ENCODE data around the gene ARID5B.

ARID5B gene

GRCh38 chr10:62000726-62001125 is 99.2 kb downstream of the ARID5B start:
- no peaks in the 10 kb centered on the region for H3K27me3 ChIP-seq (ENCODE audit: control insufficient read depth in 3 of 3, insufficient read depth in 3 of 3, low read depth in 1 of 3, low read length in 3 of 3)
- no peak overlapping the region for H2BK120ac ChIP-seq (ENCODE audit: low read depth, low read length)
- no peak overlapping the region for H3K4me3 ChIP-seq (ENCODE audit: low read length in 2 of 2)
- H2BK15ac ChIP-seq (ENCODE audit: low read length): no peak overlapping the region
- peaks cover 0 to 5% of the 10 kb centered on the region in 2 donors for H3K4me1 ChIP-seq (ENCODE audit: control insufficient read depth in 2 of 2, insufficient read depth in 1 of 2, low read depth in 1 of 2, low read length in 2 of 2)
- H3K4me2 ChIP-seq (ENCODE audit: insufficient read depth, low read length, poor library complexity, severe bottlenecking): no peak overlapping the region
- no peak overlapping the region for H2BK5ac ChIP-seq (ENCODE audit: low read length)
- no peaks in the 10 kb centered on the region for H3K36me3 ChIP-seq (replicated peaks in 1 of 2; ENCODE audit: control insufficient read depth in 2 of 2, insufficient read depth in 2 of 2, low read length in 2 of 2)
- no peak overlapping the region for H2BK12ac ChIP-seq (ENCODE audit: low read length)
- H3K23ac ChIP-seq (ENCODE audit: low read depth, low read length, poor library complexity): no peak overlapping the region
- H4K91ac ChIP-seq (ENCODE audit: low read depth, low read length, poor library complexity): no peak overlapping the region
- H2AK5ac ChIP-seq (ENCODE audit: low read depth, low read length): no peak overlapping the region
- no peak overlapping the region for H3K27ac ChIP-seq (replicated peaks; ENCODE audit: low read length)
- no peak overlapping the region for H3K9ac ChIP-seq (ENCODE audit: low read depth, low read length, poor library complexity)
- no peaks in the 10 kb centered on the region for H3K9me3 ChIP-seq (replicated peaks in 1 of 2; ENCODE audit: control insufficient read depth in 2 of 2, insufficient read depth in 1 of 2, low read depth in 1 of 2, low read length in 2 of 2)
- no peak for DNase-seq (ENCODE audit: low spot score)
- no peak overlapping the region for H4K8ac ChIP-seq (ENCODE audit: low read depth, low read length)
- no peaks in the 10 kb centered on the region for H3K79me1 ChIP-seq (ENCODE audit: low read depth, low read length)
- WGBS, 2 donors (ENCODE audit: extremely low coverage in 2 of 2, insufficient read length in 2 of 2, insufficient replicate concordance in 1 of 2): no CpG with 5 or more reads among the region's 7 CpGs
- no peak overlapping the region for H3K4ac ChIP-seq (ENCODE audit: low read length)
- no peak overlapping the region for H3K14ac ChIP-seq (ENCODE audit: low read length)
- no peak overlapping the region for H3K18ac ChIP-seq (ENCODE audit: low read length)
- no peak overlapping the region for H2AFZ ChIP-seq (ENCODE audit: low read length)

GRCh38 chr10:62001898-62002297 is 100.4 kb downstream of the ARID5B start:
- no peaks in the 10 kb centered on the region for H3K9me3 ChIP-seq (replicated peaks in 1 of 2; ENCODE audit: control insufficient read depth in 2 of 2, insufficient read depth in 1 of 2, low read depth in 1 of 2, low read length in 2 of 2)
- H4K8ac ChIP-seq (ENCODE audit: low read depth, low read length): no peak overlapping the region
- H3K4me1 ChIP-seq (ENCODE audit: control insufficient read depth in 2 of 2, insufficient read depth in 1 of 2, low read depth in 1 of 2, low read length in 2 of 2): peaks cover 0 to 3% of the 10 kb centered on the region in 2 donors
- no peak overlapping the region for H2BK5ac ChIP-seq (ENCODE audit: low read length)
- H3K18ac ChIP-seq (ENCODE audit: low read length): no peak overlapping the region
- H2AK5ac ChIP-seq (ENCODE audit: low read depth, low read length): no peak overlapping the region
- no peak overlapping the region for H3K4me3 ChIP-seq (ENCODE audit: low read length in 2 of 2)
- H3K4me2 ChIP-seq (ENCODE audit: insufficient read depth, low read length, poor library complexity, severe bottlenecking): no peak overlapping the region
- H3K36me3 ChIP-seq (replicated peaks in 1 of 2; ENCODE audit: control insufficient read depth in 2 of 2, insufficient read depth in 2 of 2, low read length in 2 of 2): no peaks in the 10 kb centered on the region
- no peak overlapping the region for H3K9ac ChIP-seq (ENCODE audit: low read depth, low read length, poor library complexity)
- H2BK120ac ChIP-seq (ENCODE audit: low read depth, low read length): no peak overlapping the region
- no peak overlapping the region for H4K91ac ChIP-seq (ENCODE audit: low read depth, low read length, poor library complexity)
- no peak overlapping the region for H3K4ac ChIP-seq (ENCODE audit: low read length)
- H2AFZ ChIP-seq (ENCODE audit: low read length): no peak overlapping the region
- no peak overlapping the region for H2BK15ac ChIP-seq (ENCODE audit: low read length)
- H3K79me1 ChIP-seq (ENCODE audit: low read depth, low read length): no peaks in the 10 kb centered on the region
- no peak overlapping the region for H3K27ac ChIP-seq (replicated peaks; ENCODE audit: low read length)
- no peak overlapping the region for H3K14ac ChIP-seq (ENCODE audit: low read length)
- H3K27me3 ChIP-seq (ENCODE audit: control insufficient read depth in 3 of 3, insufficient read depth in 3 of 3, low read depth in 1 of 3, low read length in 3 of 3): no peaks in the 10 kb centered on the region
- no peak overlapping the region for H2BK12ac ChIP-seq (ENCODE audit: low read length)
- H3K23ac ChIP-seq (ENCODE audit: low read depth, low read length, poor library complexity): no peak overlapping the region
- WGBS, 2 donors (ENCODE audit: extremely low coverage in 2 of 2, insufficient read length in 2 of 2, insufficient replicate concordance in 1 of 2): no CpG with 5 or more reads among the region's 5 CpGs
- DNase-seq (ENCODE audit: low spot score): no peak

- no peaks in the 10 kb centered on the region for H3K27me3 ChIP-seq (ENCODE audit: control insufficient read depth in 3 of 3, insufficient read depth in 3 of 3, low read depth in 1 of 3, low read length in 3 of 3)
- WGBS, 2 donors (ENCODE audit: extremely low coverage in 2 of 2, insufficient read length in 2 of 2, insufficient replicate concordance in 1 of 2): no CpG with 5 or more reads among the region's 3 CpGs
- no peak overlapping the region for H3K23ac ChIP-seq (ENCODE audit: low read depth, low read length, poor library complexity)
- no peak overlapping the region for H4K8ac ChIP-seq (ENCODE audit: low read depth, low read length)
- no peak overlapping the region for H3K4me3 ChIP-seq (ENCODE audit: low read length in 2 of 2)
- no peak for DNase-seq (ENCODE audit: low spot score)
- no peak overlapping the region for H2BK15ac ChIP-seq (ENCODE audit: low read length)
- H3K9ac ChIP-seq (ENCODE audit: low read depth, low read length, poor library complexity): no peak overlapping the region
- H3K4ac ChIP-seq (ENCODE audit: low read length): no peak overlapping the region
- H3K27ac ChIP-seq (replicated peaks; ENCODE audit: low read length): no peak overlapping the region
- H3K79me1 ChIP-seq (ENCODE audit: low read depth, low read length): no peaks in the 10 kb centered on the region
- H3K14ac ChIP-seq (ENCODE audit: low read length): no peak overlapping the region
- H2BK5ac ChIP-seq (ENCODE audit: low read length): no peak overlapping the region
- no peak overlapping the region for H3K4me2 ChIP-seq (ENCODE audit: insufficient read depth, low read length, poor library complexity, severe bottlenecking)
- no peak overlapping the region for H2BK120ac ChIP-seq (ENCODE audit: low read depth, low read length)
- H3K36me3 ChIP-seq (replicated peaks in 1 of 2; ENCODE audit: control insufficient read depth in 2 of 2, insufficient read depth in 2 of 2, low read length in 2 of 2): no peaks in the 10 kb centered on the region
- no peak overlapping the region for H4K91ac ChIP-seq (ENCODE audit: low read depth, low read length, poor library complexity)
- peaks cover 0 to 2% of the 10 kb centered on the region in 2 donors for H3K4me1 ChIP-seq (ENCODE audit: control insufficient read depth in 2 of 2, insufficient read depth in 1 of 2, low read depth in 1 of 2, low read length in 2 of 2)
- no peaks in the 10 kb centered on the region for H3K9me3 ChIP-seq (replicated peaks in 1 of 2; ENCODE audit: control insufficient read depth in 2 of 2, insufficient read depth in 1 of 2, low read depth in 1 of 2, low read length in 2 of 2)
- no peak overlapping the region for H2BK12ac ChIP-seq (ENCODE audit: low read length)
- H2AK5ac ChIP-seq (ENCODE audit: low read depth, low read length): no peak overlapping the region
- no peak overlapping the region for H3K18ac ChIP-seq (ENCODE audit: low read length)
- H2AFZ ChIP-seq (ENCODE audit: low read length): no peak overlapping the region
Measured at GRCh38 chr10:62002753-62003152, 101.3 kb downstream of the ARID5B start.

DNA sequence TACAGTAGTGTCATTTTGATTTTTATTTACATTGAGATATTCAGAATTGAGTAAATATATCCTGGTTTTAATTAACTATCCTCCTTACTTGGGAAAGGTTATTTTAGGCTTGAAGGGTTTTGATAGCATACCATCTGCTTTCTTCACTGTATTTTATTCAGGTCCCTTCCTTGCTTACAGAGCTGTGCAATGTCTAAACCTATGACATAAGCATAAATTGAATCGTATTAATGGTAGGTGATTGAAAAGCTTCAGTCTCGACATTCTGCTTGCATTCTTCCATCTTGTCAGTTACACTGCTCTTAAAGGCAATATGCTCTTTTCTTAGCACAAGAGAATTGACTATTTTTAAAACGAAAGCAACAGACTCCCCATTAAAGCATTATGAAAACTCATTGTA is 102.5 kb downstream of the ARID5B start:
- H3K4me2 ChIP-seq (ENCODE audit: insufficient read depth, low read length, poor library complexity, severe bottlenecking): no peak overlapping the region
- no peaks in the 10 kb centered on the region for H3K79me1 ChIP-seq (ENCODE audit: low read depth, low read length)
- H3K36me3 ChIP-seq (replicated peaks in 1 of 2; ENCODE audit: control insufficient read depth in 2 of 2, insufficient read depth in 2 of 2, low read length in 2 of 2): no peaks in the 10 kb centered on the region

More for the DNA sequence above, 102.5 kb downstream of the ARID5B start:
- DNase-seq (ENCODE audit: low spot score): no peak
- no peak overlapping the region for H3K27ac ChIP-seq (replicated peaks; ENCODE audit: low read length)
- no peak overlapping the region for H2AK5ac ChIP-seq (ENCODE audit: low read depth, low read length)
- WGBS, 2 donors (ENCODE audit: extremely low coverage in 2 of 2, insufficient read length in 2 of 2, insufficient replicate concordance in 1 of 2): no CpG with 5 or more reads among the region's 3 CpGs
- no peak overlapping the region for H3K14ac ChIP-seq (ENCODE audit: low read length)
- H4K91ac ChIP-seq (ENCODE audit: low read depth, low read length, poor library complexity): no peak overlapping the region
- no peak overlapping the region for H3K23ac ChIP-seq (ENCODE audit: low read depth, low read length, poor library complexity)
- no peak overlapping the region for H3K18ac ChIP-seq (ENCODE audit: low read length)
- H3K27me3 ChIP-seq (ENCODE audit: control insufficient read depth in 3 of 3, insufficient read depth in 3 of 3, low read depth in 1 of 3, low read length in 3 of 3): no peaks in the 10 kb centered on the region
- no peak overlapping the region for H3K4ac ChIP-seq (ENCODE audit: low read length)
- no peaks in the 10 kb centered on the region for H3K9me3 ChIP-seq (replicated peaks in 1 of 2; ENCODE audit: control insufficient read depth in 2 of 2, insufficient read depth in 1 of 2, low read depth in 1 of 2, low read length in 2 of 2)
- no peak overlapping the region for H3K9ac ChIP-seq (ENCODE audit: low read depth, low read length, poor library complexity)
- H2AFZ ChIP-seq (ENCODE audit: low read length): no peak overlapping the region
- H3K4me1 ChIP-seq (ENCODE audit: control insufficient read depth in 2 of 2, insufficient read depth in 1 of 2, low read depth in 1 of 2, low read length in 2 of 2): peaks cover 1 to 2% of the 10 kb centered on the region in 2 donors
- no peak overlapping the region for H2BK120ac ChIP-seq (ENCODE audit: low read depth, low read length)
- H4K8ac ChIP-seq (ENCODE audit: low read depth, low read length): no peak overlapping the region
- H3K4me3 ChIP-seq (ENCODE audit: low read length in 2 of 2): no peak overlapping the region
- no peak overlapping the region for H2BK5ac ChIP-seq (ENCODE audit: low read length)
- no peak overlapping the region for H2BK15ac ChIP-seq (ENCODE audit: low read length)
- H2BK12ac ChIP-seq (ENCODE audit: low read length): no peak overlapping the region
